ENCODE data around the gene PASK. TPM values are rescaled to one million over a fixed set of nuclear protein-coding genes. Genes with fewer than 3 reads are reported as not detected.

The PASK gene
- polyA plus RNA-seq, 1 donor from 2014 or later = 26.0 TPM

DNA sequence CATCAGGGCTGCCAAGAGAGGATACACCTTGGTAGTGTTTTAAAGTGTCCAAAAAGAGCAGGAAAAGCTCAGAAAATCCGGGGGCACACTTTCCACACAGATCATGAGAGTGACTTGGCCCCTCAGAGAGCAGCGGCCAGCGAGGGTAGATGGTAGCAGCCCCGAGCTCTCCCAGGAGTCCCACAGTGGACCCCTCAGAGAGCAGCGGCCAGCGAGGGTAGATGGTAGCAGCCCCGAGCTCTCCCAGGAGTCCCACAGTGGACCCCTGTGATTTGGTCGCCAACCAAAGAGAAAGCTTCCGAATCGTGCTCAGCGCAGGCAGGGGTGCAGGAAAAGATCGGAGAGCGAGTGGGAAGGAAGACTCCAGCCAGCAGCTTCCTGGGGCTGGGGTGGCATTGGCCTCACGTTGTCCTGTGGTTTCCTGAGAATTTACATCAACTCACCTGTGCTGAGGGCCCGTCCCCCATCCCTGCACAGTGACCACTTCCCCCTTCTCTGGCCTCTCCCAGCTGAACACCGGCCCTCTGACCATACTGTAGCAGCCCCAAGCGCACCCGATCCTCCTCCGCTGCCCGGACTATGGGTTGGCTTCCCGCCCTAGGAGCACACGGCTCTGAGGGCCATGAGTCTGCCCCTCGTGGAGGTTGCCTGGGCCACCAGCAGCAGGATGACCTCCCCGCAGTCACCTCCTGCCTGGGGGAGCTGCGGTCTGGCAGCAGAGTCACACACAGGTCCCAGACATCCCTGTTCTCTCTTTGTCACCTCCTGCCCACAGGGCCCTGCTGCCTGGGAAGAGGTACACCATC lies 80.9 kb downstream of the PASK start:
- no peaks in the 10 kb centered on the region for H3K9me2 ChIP-seq (ENCODE audit: insufficient read depth, low read length)
- H3K9me3 ChIP-seq (ENCODE audit: low read length) = no peaks in the 10 kb centered on the region
- TF ChIP-seq, protein P1, sequence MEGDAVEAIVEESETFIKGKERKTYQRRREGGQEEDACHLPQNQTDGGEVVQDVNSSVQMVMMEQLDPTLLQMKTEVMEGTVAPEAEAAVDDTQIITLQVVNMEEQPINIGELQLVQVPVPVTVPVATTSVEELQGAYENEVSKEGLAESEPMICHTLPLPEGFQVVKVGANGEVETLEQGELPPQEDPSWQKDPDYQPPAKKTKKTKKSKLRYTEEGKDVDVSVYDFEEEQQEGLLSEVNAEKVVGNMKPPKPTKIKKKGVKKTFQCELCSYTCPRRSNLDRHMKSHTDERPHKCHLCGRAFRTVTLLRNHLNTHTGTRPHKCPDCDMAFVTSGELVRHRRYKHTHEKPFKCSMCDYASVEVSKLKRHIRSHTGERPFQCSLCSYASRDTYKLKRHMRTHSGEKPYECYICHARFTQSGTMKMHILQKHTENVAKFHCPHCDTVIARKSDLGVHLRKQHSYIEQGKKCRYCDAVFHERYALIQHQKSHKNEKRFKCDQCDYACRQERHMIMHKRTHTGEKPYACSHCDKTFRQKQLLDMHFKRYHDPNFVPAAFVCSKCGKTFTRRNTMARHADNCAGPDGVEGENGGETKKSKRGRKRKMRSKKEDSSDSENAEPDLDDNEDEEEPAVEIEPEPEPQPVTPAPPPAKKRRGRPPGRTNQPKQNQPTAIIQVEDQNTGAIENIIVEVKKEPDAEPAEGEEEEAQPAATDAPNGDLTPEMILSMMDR (IDR thresholded peaks at IDR 0.05; ENCODE audit: poor library complexity, severe bottlenecking) = no peak
- TF ChIP-seq RAD21 (conservative IDR thresholded peaks at IDR 0.05) = no peak
- no peak for TF ChIP-seq POLR2AphosphoS5 (IDR thresholded peaks at IDR 0.05)
- TF ChIP-seq TAF1 (IDR thresholded peaks at IDR 0.05; ENCODE audit: low read depth) = no peak
- no peak for TF ChIP-seq EP300 (conservative IDR thresholded peaks at IDR 0.05; ENCODE audit: poor library complexity, severe bottlenecking)
- TF ChIP-seq, protein P2, sequence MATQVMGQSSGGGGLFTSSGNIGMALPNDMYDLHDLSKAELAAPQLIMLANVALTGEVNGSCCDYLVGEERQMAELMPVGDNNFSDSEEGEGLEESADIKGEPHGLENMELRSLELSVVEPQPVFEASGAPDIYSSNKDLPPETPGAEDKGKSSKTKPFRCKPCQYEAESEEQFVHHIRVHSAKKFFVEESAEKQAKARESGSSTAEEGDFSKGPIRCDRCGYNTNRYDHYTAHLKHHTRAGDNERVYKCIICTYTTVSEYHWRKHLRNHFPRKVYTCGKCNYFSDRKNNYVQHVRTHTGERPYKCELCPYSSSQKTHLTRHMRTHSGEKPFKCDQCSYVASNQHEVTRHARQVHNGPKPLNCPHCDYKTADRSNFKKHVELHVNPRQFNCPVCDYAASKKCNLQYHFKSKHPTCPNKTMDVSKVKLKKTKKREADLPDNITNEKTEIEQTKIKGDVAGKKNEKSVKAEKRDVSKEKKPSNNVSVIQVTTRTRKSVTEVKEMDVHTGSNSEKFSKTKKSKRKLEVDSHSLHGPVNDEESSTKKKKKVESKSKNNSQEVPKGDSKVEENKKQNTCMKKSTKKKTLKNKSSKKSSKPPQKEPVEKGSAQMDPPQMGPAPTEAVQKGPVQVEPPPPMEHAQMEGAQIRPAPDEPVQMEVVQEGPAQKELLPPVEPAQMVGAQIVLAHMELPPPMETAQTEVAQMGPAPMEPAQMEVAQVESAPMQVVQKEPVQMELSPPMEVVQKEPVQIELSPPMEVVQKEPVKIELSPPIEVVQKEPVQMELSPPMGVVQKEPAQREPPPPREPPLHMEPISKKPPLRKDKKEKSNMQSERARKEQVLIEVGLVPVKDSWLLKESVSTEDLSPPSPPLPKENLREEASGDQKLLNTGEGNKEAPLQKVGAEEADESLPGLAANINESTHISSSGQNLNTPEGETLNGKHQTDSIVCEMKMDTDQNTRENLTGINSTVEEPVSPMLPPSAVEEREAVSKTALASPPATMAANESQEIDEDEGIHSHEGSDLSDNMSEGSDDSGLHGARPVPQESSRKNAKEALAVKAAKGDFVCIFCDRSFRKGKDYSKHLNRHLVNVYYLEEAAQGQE (IDR thresholded peaks at IDR 0.05; ENCODE audit: borderline replicate concordance) = no peak
- TF ChIP-seq EZH2 (IDR thresholded peaks at IDR 0.05; ENCODE audit: borderline replicate concordance, insufficient read depth, low read length, poor library complexity, severe bottlenecking) = no peak
- TF ChIP-seq MXI1 (conservative IDR thresholded peaks at IDR 0.05; ENCODE audit: poor library complexity, severe bottlenecking) = no peak
- TF ChIP-seq SMC3 (conservative IDR thresholded peaks at IDR 0.05; ENCODE audit: poor library complexity) = no peak
- H3K4me3 ChIP-seq (ENCODE audit: low read length) = no peak overlapping the region
- no peak overlapping the region for H2AFZ ChIP-seq (ENCODE audit: low read depth, low read length)
- H3K9ac ChIP-seq (ENCODE audit: low read length) = no peak overlapping the region
- H3K27me3 ChIP-seq (ENCODE audit: insufficient read depth, low read depth, low read length) = no peaks in the 10 kb centered on the region
- H3F3A ChIP-seq (ENCODE audit: insufficient read depth, low read length, poor library complexity, severe bottlenecking) = no peaks in the 10 kb centered on the region
- H3K4me2 ChIP-seq (ENCODE audit: low read length) = no peak overlapping the region
- H3K79me2 ChIP-seq (replicated peaks; ENCODE audit: insufficient read depth, low read length) = no peaks in the 10 kb centered on the region
- no peaks in the 10 kb centered on the region for H4K20me1 ChIP-seq (ENCODE audit: insufficient read depth)
- H3K36me3 ChIP-seq (ENCODE audit: insufficient read depth, low read length) = no peaks in the 10 kb centered on the region
- H3K27ac ChIP-seq (ENCODE audit: low read length) = no peak overlapping the region

DNA sequence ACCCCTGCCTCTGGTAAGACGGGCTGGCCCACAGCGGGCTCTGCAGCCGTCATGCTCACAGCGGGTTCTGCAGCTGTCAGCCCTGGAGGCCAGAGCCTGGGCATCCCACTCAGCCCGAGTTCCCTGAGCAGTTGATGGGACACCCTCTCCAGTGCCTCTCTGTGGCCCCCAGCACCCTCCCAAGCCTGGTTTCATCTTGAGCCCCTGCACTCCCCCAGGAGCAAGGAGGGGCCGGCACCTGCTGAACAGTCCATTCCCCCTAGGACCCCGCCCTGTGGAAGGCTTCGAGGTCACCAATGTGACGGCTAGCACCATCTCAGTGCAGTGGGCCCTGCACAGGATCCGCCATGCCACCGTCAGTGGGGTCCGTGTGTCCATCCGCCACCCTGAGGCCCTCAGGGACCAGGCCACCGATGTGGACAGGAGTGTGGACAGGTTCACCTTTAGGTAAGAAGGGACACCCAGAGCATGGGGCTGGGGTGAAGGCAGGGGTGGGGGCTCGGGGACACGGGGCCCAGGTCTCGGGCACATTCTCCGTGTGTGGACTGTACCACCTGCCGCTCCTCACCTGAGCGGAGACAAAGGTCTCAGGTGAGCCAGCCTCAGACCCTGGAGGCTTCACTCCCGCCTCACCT lies 81.7 kb downstream of the PASK start:
- Histone ChIP-seq H3F3A (ENCODE audit: insufficient read depth, low read length, poor library complexity, severe bottlenecking) (no peaks in the 10 kb centered on the region), H3K9me2 (ENCODE audit: insufficient read depth, low read length) (no peaks in the 10 kb centered on the region), H3K27me3 (ENCODE audit: insufficient read depth, low read depth, low read length) (no peaks in the 10 kb centered on the region)

More for the DNA sequence above, 81.7 kb downstream of the PASK start:
- no peaks in the 10 kb centered on the region for H3K9me3 ChIP-seq (ENCODE audit: low read length)
- H4K20me1 ChIP-seq (ENCODE audit: insufficient read depth) = no peaks in the 10 kb centered on the region
- H3K79me2 ChIP-seq (replicated peaks; ENCODE audit: insufficient read depth, low read length) = no peaks in the 10 kb centered on the region
- H2AFZ ChIP-seq (ENCODE audit: low read depth, low read length) = no peak overlapping the region
- H3K27ac ChIP-seq (ENCODE audit: low read length) = no peak overlapping the region
- no peak overlapping the region for H3K4me2 ChIP-seq (ENCODE audit: low read length)
- no peaks in the 10 kb centered on the region for H3K36me3 ChIP-seq (ENCODE audit: insufficient read depth, low read length)
- H3K4me3 ChIP-seq (ENCODE audit: low read length) = no peak overlapping the region
- TF ChIP-seq EZH2 (IDR thresholded peaks at IDR 0.05; ENCODE audit: borderline replicate concordance, insufficient read depth, low read length, poor library complexity, severe bottlenecking) (no peak), RAD21 (conservative IDR thresholded peaks at IDR 0.05) (no peak), EP300 (conservative IDR thresholded peaks at IDR 0.05; ENCODE audit: poor library complexity, severe bottlenecking) (no peak), TAF1 (IDR thresholded peaks at IDR 0.05; ENCODE audit: low read depth) (no peak)
- TF ChIP-seq, protein P2 (IDR thresholded peaks at IDR 0.05; ENCODE audit: borderline replicate concordance) = no peak
- TF ChIP-seq, protein P1 (IDR thresholded peaks at IDR 0.05; ENCODE audit: poor library complexity, severe bottlenecking) = no peak
- H3K9ac ChIP-seq (ENCODE audit: low read length) = no peak overlapping the region
